ENCODE data around the gene MTF1.

The MTF1 gene

GRCh38 chr1:37831809-37832208 is 27.6 kb downstream of the MTF1 start:
- DNase-seq (ENCODE audit: low read depth in 2 of 2) = no peak

- no peak for DNase-seq (ENCODE audit: low read depth in 2 of 2)
Observed at GRCh38 chr1:37831109-37831508, 28.3 kb downstream of the MTF1 start.

- no peak for DNase-seq (ENCODE audit: low read depth in 2 of 2)
Observed at GRCh38 chr1:37828410-37829074, 30.9 kb downstream of the MTF1 start.

- DNase-seq (ENCODE audit: low read depth in 2 of 2) = no peak
Observed at GRCh38 chr1:37825506-37825905, 33.9 kb downstream of the MTF1 start.

GRCh38 chr1:37824001-37824400 is 35.4 kb downstream of the MTF1 start:
- DNase-seq (ENCODE audit: low read depth in 2 of 2) = no peak

- no peak for DNase-seq (ENCODE audit: low read depth in 2 of 2)
Observed at GRCh38 chr1:37822906-37823815, 36.2 kb downstream of the MTF1 start.

- no peak for DNase-seq (ENCODE audit: low read depth in 2 of 2)
Observed at GRCh38 chr1:37821481-37821880, 37.9 kb downstream of the MTF1 start.

GRCh38 chr1:37817481-37817880 is 41.9 kb downstream of the MTF1 start:
- DNase-seq (ENCODE audit: low read depth in 2 of 2) = no peak

- DNase-seq (ENCODE audit: low read depth in 2 of 2) = no peak
Observed at GRCh38 chr1:37814252-37814651, 45.1 kb downstream of the MTF1 start.

- DNase-seq (ENCODE audit: low read depth in 2 of 2) = no peak
Observed at GRCh38 chr1:37813529-37814145, 45.8 kb downstream of the MTF1 start.

GRCh38 chr1:37811027-37811655 is 48.3 kb downstream of the MTF1 start:
- no peak for DNase-seq (ENCODE audit: low read depth in 2 of 2)

GRCh38 chr1:37809942-37810341 is 49.5 kb downstream of the MTF1 start:
- no peak for DNase-seq (ENCODE audit: low read depth in 2 of 2)

- DNase-seq (ENCODE audit: low read depth in 2 of 2) = no peak
Observed at GRCh38 chr1:37808369-37809319, 50.7 kb downstream of the MTF1 start.

- peak; percentile 87 to 88 for DNase-seq (ENCODE audit: low read depth in 2 of 2)
Observed at GRCh38 chr1:37807555-37808368, 51.6 kb downstream of the MTF1 start, which contains the start of the genes C1orf122 and YRDC. Gene C1orf122 (plus strand): TSS chr1:37807790. CDS start chr1:37808405, 615 bp downstream. Gene YRDC (minus strand): TSS chr1:37808208. CDS start chr1:37808180, 28 bp downstream.

- no peak for DNase-seq (ENCODE audit: low read depth in 2 of 2)
Observed at GRCh38 chr1:37807220-37807554, 52.2 kb downstream of the MTF1 start.

GRCh38 chr1:37802439-37802838 is 57.0 kb downstream of the MTF1 start:
- no peak for DNase-seq (ENCODE audit: low read depth in 2 of 2)

GRCh38 chr1:37797750-37798345 is 61.5 kb downstream of the MTF1 start:
- no peak for DNase-seq (ENCODE audit: low read depth in 2 of 2)

- DNase-seq (ENCODE audit: low read depth in 2 of 2) = no peak
Observed at GRCh38 chr1:37795340-37796125, 63.9 kb downstream of the MTF1 start.

All from stimulated activated CD8-positive, alpha-beta memory T cell treated with anti-CD3 and anti-CD28 coated beads, Interleukin-15, amount 100 ng/mL, for 4 hours (primary cell).